Measurements from ENCODE around the gene SLC43A2. TPM values are rescaled to one million over a fixed set of nuclear protein-coding genes. Genes with fewer than 3 reads are reported as not detected.

The SLC43A2 gene
- total and polyA plus RNA-seq, 5 donors from 2014 or later, result 3.5 to 6.9 (median 5.9) TPM

- ATAC-seq (ENCODE audit: low read depth in 2 of 2), result no peak
- Histone ChIP-seq H3K27ac (ENCODE audit: insufficient read depth, low read length, poor library complexity, severe bottlenecking) (no peak overlapping the region), H3K9me3 (ENCODE audit: control insufficient read depth in 2 of 2, low read length in 2 of 2) (no peaks in the 10 kb centered on the region), H3K36me3 (ENCODE audit: control insufficient read depth, insufficient read depth, low read length) (no peaks in the 10 kb centered on the region), H3K4me1 (ENCODE audit: control insufficient read depth, insufficient read depth, low read length, poor library complexity, severe bottlenecking) (no peaks in the 10 kb centered on the region), H3K4me3 (ENCODE audit: low read depth, low read length) (no peak overlapping the region), H3K27me3 (ENCODE audit: control insufficient read depth, insufficient read depth, low read length) (no peaks in the 10 kb centered on the region)
- no peaks in the 10 kb centered on the region for H3K9me3 Mint-ChIP-seq
- no peak for DNase-seq
- no peaks in the 10 kb centered on the region for H3K4me1 Mint-ChIP-seq
- H3K27me3 Mint-ChIP-seq, result no peaks in the 10 kb centered on the region
- H3K27ac Mint-ChIP-seq, result no peak overlapping the region
- no peaks in the 10 kb centered on the region for H3K36me3 Mint-ChIP-seq
- no peak overlapping the region for H3K4me3 Mint-ChIP-seq
These were observed 37.7 kb downstream of the SLC43A2 start for GRCh38 chr17:1590747-1591473.

- Mint-ChIP-seq H3K4me3 (no peak overlapping the region), H3K36me3 (no peaks in the 10 kb centered on the region), H3K27me3 (no peaks in the 10 kb centered on the region), H3K9me3 (no peaks in the 10 kb centered on the region), H3K27ac (no peak overlapping the region), H3K4me1 (no peaks in the 10 kb centered on the region)
- no peaks in the 10 kb centered on the region for H3K9me3 ChIP-seq (ENCODE audit: control insufficient read depth in 2 of 2, low read length in 2 of 2)
- H3K27me3 ChIP-seq (ENCODE audit: control insufficient read depth, insufficient read depth, low read length), result no peaks in the 10 kb centered on the region
- no peaks in the 10 kb centered on the region for H3K36me3 ChIP-seq (ENCODE audit: control insufficient read depth, insufficient read depth, low read length)
- ATAC-seq (ENCODE audit: low read depth in 2 of 2), result no peak
- no peak overlapping the region for H3K27ac ChIP-seq (ENCODE audit: insufficient read depth, low read length, poor library complexity, severe bottlenecking)
- H3K4me1 ChIP-seq (ENCODE audit: control insufficient read depth, insufficient read depth, low read length, poor library complexity, severe bottlenecking), result no peaks in the 10 kb centered on the region
- no peak overlapping the region for H3K4me3 ChIP-seq (ENCODE audit: low read depth, low read length)
- DNase-seq, result no peak
These were observed 38.4 kb downstream of the SLC43A2 start for GRCh38 chr17:1590029-1590746.

- no peaks in the 10 kb centered on the region for H3K27me3 ChIP-seq (ENCODE audit: control insufficient read depth, insufficient read depth, low read length)
- H3K36me3 Mint-ChIP-seq, result peaks cover 3% of the 10 kb centered on the region
- no peaks in the 10 kb centered on the region for H3K4me1 Mint-ChIP-seq
- no peaks in the 10 kb centered on the region for H3K36me3 ChIP-seq (ENCODE audit: control insufficient read depth, insufficient read depth, low read length)
- H3K4me3 ChIP-seq (ENCODE audit: low read depth, low read length), result no peak overlapping the region
- H3K27me3 Mint-ChIP-seq, result no peaks in the 10 kb centered on the region
- no peaks in the 10 kb centered on the region for H3K4me1 ChIP-seq (ENCODE audit: control insufficient read depth, insufficient read depth, low read length, poor library complexity, severe bottlenecking)
- ATAC-seq (ENCODE audit: low read depth in 2 of 2) (no peak), DNase-seq (no peak)
- no peak overlapping the region for H3K4me3 Mint-ChIP-seq
- no peak overlapping the region for H3K27ac ChIP-seq (ENCODE audit: insufficient read depth, low read length, poor library complexity, severe bottlenecking)
- no peaks in the 10 kb centered on the region for H3K9me3 Mint-ChIP-seq
- no peaks in the 10 kb centered on the region for H3K9me3 ChIP-seq (ENCODE audit: control insufficient read depth in 2 of 2, low read length in 2 of 2)
- no peak overlapping the region for H3K27ac Mint-ChIP-seq
These were observed 39.6 kb downstream of the SLC43A2 start for GRCh38 chr17:1588821-1589585.

GRCh38 chr17:1584167-1584566, 44.5 kb downstream of the SLC43A2 start:
- ATAC-seq (ENCODE audit: low read depth in 2 of 2) (no peak), DNase-seq (no peak)
- Mint-ChIP-seq H3K4me3 (no peak overlapping the region), H3K9me3 (no peaks in the 10 kb centered on the region), H3K4me1 (no peaks in the 10 kb centered on the region), H3K27ac (no peak overlapping the region), H3K27me3 (no peaks in the 10 kb centered on the region), H3K36me3 (peaks cover 3% of the 10 kb centered on the region)
- no peak overlapping the region for H3K27ac ChIP-seq (ENCODE audit: insufficient read depth, low read length, poor library complexity, severe bottlenecking)
- no peaks in the 10 kb centered on the region for H3K4me1 ChIP-seq (ENCODE audit: control insufficient read depth, insufficient read depth, low read length, poor library complexity, severe bottlenecking)
- no peaks in the 10 kb centered on the region for H3K36me3 ChIP-seq (ENCODE audit: control insufficient read depth, insufficient read depth, low read length)
- no peak overlapping the region for H3K4me3 ChIP-seq (ENCODE audit: low read depth, low read length)
- H3K9me3 ChIP-seq (ENCODE audit: control insufficient read depth in 2 of 2, low read length in 2 of 2), result no peaks in the 10 kb centered on the region
- no peaks in the 10 kb centered on the region for H3K27me3 ChIP-seq (ENCODE audit: control insufficient read depth, insufficient read depth, low read length)

GRCh38 chr17:1583556-1583955, 45.1 kb downstream of the SLC43A2 start:
- Mint-ChIP-seq H3K27ac (no peak overlapping the region), H3K36me3 (peaks cover 3% of the 10 kb centered on the region), H3K27me3 (no peaks in the 10 kb centered on the region), H3K9me3 (no peaks in the 10 kb centered on the region), H3K4me3 (no peak overlapping the region), H3K4me1 (no peaks in the 10 kb centered on the region)
- no peaks in the 10 kb centered on the region for H3K9me3 ChIP-seq (ENCODE audit: control insufficient read depth in 2 of 2, low read length in 2 of 2)
- H3K36me3 ChIP-seq (ENCODE audit: control insufficient read depth, insufficient read depth, low read length), result no peaks in the 10 kb centered on the region
- DNase-seq (no peak), ATAC-seq (ENCODE audit: low read depth in 2 of 2) (no peak)
- H3K4me1 ChIP-seq (ENCODE audit: control insufficient read depth, insufficient read depth, low read length, poor library complexity, severe bottlenecking), result no peaks in the 10 kb centered on the region
- no peaks in the 10 kb centered on the region for H3K27me3 ChIP-seq (ENCODE audit: control insufficient read depth, insufficient read depth, low read length)
- H3K4me3 ChIP-seq (ENCODE audit: low read depth, low read length), result no peak overlapping the region
- no peak overlapping the region for H3K27ac ChIP-seq (ENCODE audit: insufficient read depth, low read length, poor library complexity, severe bottlenecking)

- ATAC-seq (ENCODE audit: low read depth in 2 of 2), result no peak
- peaks cover 3% of the 10 kb centered on the region for H3K36me3 Mint-ChIP-seq
- H3K27ac Mint-ChIP-seq, result no peak overlapping the region
- H3K9me3 Mint-ChIP-seq, result no peaks in the 10 kb centered on the region
- Histone ChIP-seq H3K4me3 (ENCODE audit: low read depth, low read length) (no peak overlapping the region), H3K27ac (ENCODE audit: insufficient read depth, low read length, poor library complexity, severe bottlenecking) (no peak overlapping the region), H3K36me3 (ENCODE audit: control insufficient read depth, insufficient read depth, low read length) (no peaks in the 10 kb centered on the region), H3K9me3 (ENCODE audit: control insufficient read depth in 2 of 2, low read length in 2 of 2) (no peaks in the 10 kb centered on the region), H3K27me3 (ENCODE audit: control insufficient read depth, insufficient read depth, low read length) (no peaks in the 10 kb centered on the region), H3K4me1 (ENCODE audit: control insufficient read depth, insufficient read depth, low read length, poor library complexity, severe bottlenecking) (no peaks in the 10 kb centered on the region)
- no peaks in the 10 kb centered on the region for H3K27me3 Mint-ChIP-seq
- H3K4me3 Mint-ChIP-seq, result no peak overlapping the region
- no peaks in the 10 kb centered on the region for H3K4me1 Mint-ChIP-seq
- no peak for DNase-seq
These were observed 46.3 kb downstream of the SLC43A2 start for GRCh38 chr17:1582374-1582773.

- ATAC-seq (ENCODE audit: low read depth in 2 of 2), result no peak
- Mint-ChIP-seq H3K36me3 (peaks cover 3% of the 10 kb centered on the region), H3K27ac (no peak overlapping the region), H3K9me3 (no peaks in the 10 kb centered on the region), H3K4me3 (no peak overlapping the region), H3K27me3 (no peaks in the 10 kb centered on the region), H3K4me1 (no peaks in the 10 kb centered on the region)
- H3K9me3 ChIP-seq (ENCODE audit: control insufficient read depth in 2 of 2, low read length in 2 of 2), result no peaks in the 10 kb centered on the region
- H3K27ac ChIP-seq (ENCODE audit: insufficient read depth, low read length, poor library complexity, severe bottlenecking), result no peak overlapping the region
- no peaks in the 10 kb centered on the region for H3K36me3 ChIP-seq (ENCODE audit: control insufficient read depth, insufficient read depth, low read length)
- no peaks in the 10 kb centered on the region for H3K4me1 ChIP-seq (ENCODE audit: control insufficient read depth, insufficient read depth, low read length, poor library complexity, severe bottlenecking)
- DNase-seq, result no peak
- no peaks in the 10 kb centered on the region for H3K27me3 ChIP-seq (ENCODE audit: control insufficient read depth, insufficient read depth, low read length)
- H3K4me3 ChIP-seq (ENCODE audit: low read depth, low read length), result no peak overlapping the region
These were observed 47.5 kb downstream of the SLC43A2 start for GRCh38 chr17:1580979-1581676.

All from CD4-positive, CD25-positive, alpha-beta regulatory T cell (primary cell).